Esophagus squamous epithelium (tissue), 4 donors: Measurements from ENCODE around the gene AATK.

Source experiments
- CTCF ChIP-seq, 6 experiments: fragments of 450-650 bp in 4 of 6; fragments of 200-600 bp in 2 of 6; sonication (generic) in 2 of 6; IDR thresholded peaks; one replicate each; pipeline ENCODE4 v1.5.1; 2016 to 2019; ENCODE audit warnings: antibody characterized with exemption in 6 of 6, mild to moderate bottlenecking in 4 of 6, moderate library complexity in 4 of 6
- POLR2A ChIP-seq, 4 donors: fragments of 450-650 bp; IDR thresholded peaks; one replicate each; pipeline ENCODE4 v1.6.1; 2017; ENCODE audit warnings: antibody characterized with exemption in 4 of 4, mild to moderate bottlenecking in 4 of 4, moderate library complexity in 3 of 4

- no peak for TF ChIP-seq CTCF (IDR thresholded peaks at IDR 0.05)
- no peak for TF ChIP-seq POLR2A (IDR thresholded peaks at IDR 0.05)
Observed at GRCh38 chr17:81179220-81179619, 13.2 kb upstream of the AATK start.
